Pancreas (tissue), 10 donors: Measurements from ENCODE around the gene SF3A1. TPM values are rescaled to one million over a fixed set of nuclear protein-coding genes. Genes with fewer than 3 reads are reported as not detected.

Experiments used
- ATAC-seq, 4 donors: fragments of 200-7000 bp; cut with Tn5 transposase; one replicate each; pipeline versions ENCODE4 v1.8.0 to v1.9.1; 2020; ENCODE audit warnings: mild to moderate bottlenecking in 4 of 4, moderate library complexity in 4 of 4
- DNase-seq, 6 donors: peaks; one replicate each; pipeline ENCODE4 v3.0.0-alpha.2; 2020
- FAIRE-seq: peaks from 2 replicates; lab custom pipeline; 2012; peaks lifted over from hg19 to GRCh38; lab: Jason Lieb, UNC
- H3K27ac ChIP-seq, 4 donors: fragments of 200-600 bp; sonication (generic); 1 replicate in 3 of 4; 2 replicates in 1 of 4; pipeline versions ENCODE4 v1.5.0 to v1.8.0; 2020
- H3K27me3 ChIP-seq, 4 donors: fragments of 200-600 bp; one replicate each; pipeline ENCODE4 v1.8.0; 2021
- H3K36me3 ChIP-seq, 3 donors: fragments of 200-600 bp; sonication (generic) in 1 of 3; one replicate each; pipeline versions ENCODE4 v1.5.0 to v1.8.0; 2020 to 2021
- H3K4me1 ChIP-seq, 3 donors: fragments of 200-600 bp; one replicate each; pipeline ENCODE4 v1.8.0; 2021
- H3K4me3 ChIP-seq, 4 donors: fragments of 200-600 bp; sonication (generic) in 2 of 4; one replicate each; pipeline versions ENCODE4 v1.5.0 to v1.8.0; 2020 to 2021
- H3K9me3 ChIP-seq, 4 donors: fragments of 200-600 bp; one replicate each; pipeline ENCODE4 v1.8.0; 2021
- CTCF ChIP-seq, 4 donors: fragments of 200-600 bp; sonication (generic) in 3 of 4; IDR thresholded peaks; one replicate each; pipeline versions ENCODE4 v1.5.0 to v1.8.0; 2021; ENCODE audit warnings: antibody characterized with exemption in 4 of 4
- WGBS, 2 donors: extraction: QIAGEN DNeasy Blood & Tissue Kit; methylation state at CpG; one replicate each; pipeline ENCODE4 v1.1.7; 2013; 5-methylcytosine and 5-hydroxymethylcytosine counted together
- intact Hi-C, 3 donors: fragments of 100-400 bp; cut with DNase I; formaldehyde crosslinking; loops; one replicate each; pipeline versions ENCODE4 v1.11.1 to v1.14.2; 2022
- polyA plus RNA-seq, 2 donors: library from polyadenylated mRNA; stranded (reverse); fragments of 200-250 nt; gene quantifications; one replicate each; pipeline ENCODE4 v1.2.3, GENCODE V29; 2013
- total RNA-seq, 6 donors: library from RNA; stranded (reverse); fragmentation: NEBNext Ultra II Directional in 4 of 6; extraction: Animal tissue kit (Norgen Biotek cat#: 25700) in 4 of 6; gene quantifications; one replicate each; pipeline versions ENCODE4 v1.2.1 to v1.2.4, GENCODE V29; 2021 to 2023
- donor health status: healthy with polysubstance abuse.
- donor health status: DM: no; HTN: no; CAD: no; lungs with moderate emphysema.
- donor health status: DM: no; HTN: no; CAD: no.
- donor health status: control.
- donor health status: control.
- donor health status: Bipolar disorder and iron deficiency.
- donor health status: DM: yes; HTN: yes; CAD: no.
- donor health status: DM: no; HTN: no; CAD: no.
- donor health status: DM: no; HTN: no; CAD: no.
- donor health status: DM: yes; HTN: yes; CAD: no.

SF3A1 gene
- total and polyA plus RNA-seq, 8 donors, result 19.2 to 102 (median 85.8) TPM

GRCh38 chr22:30290342-30291057 lies 66.2 kb downstream of the SF3A1 start:
- Histone ChIP-seq H3K27ac (peak overlapping the region; percentile 46 to 80 (median 76)), H3K4me1 (peaks cover 10 to 23% (median 22%) of the 10 kb centered on the region in 3 donors), H3K9me3 (no peaks in the 10 kb centered on the region), H3K27me3 (no peaks in the 10 kb centered on the region), H3K36me3 (peaks cover 0 to 25% (median 3%) of the 10 kb centered on the region in 3 donors), H3K4me3 (peak overlapping the region in 1 of 4 donors; percentile 96)
- no peak for TF ChIP-seq CTCF (IDR thresholded peaks at IDR 0.05)
- WGBS, 2 donors, result 44 to 58% methylated on average over 3 of the region's 3 CpGs
- FAIRE-seq (no peak), DNase-seq (peak in 1 of 6 donors; percentile 74), ATAC-seq (peak in 3 of 4 donors; percentile 0)
- intact Hi-C loops, result no loop called here

- Histone ChIP-seq H3K27me3 (no peaks in the 10 kb centered on the region), H3K36me3 (peaks cover 0 to 25% (median 3%) of the 10 kb centered on the region in 3 donors), H3K4me1 (peaks cover 10 to 23% (median 22%) of the 10 kb centered on the region in 3 donors), H3K27ac (peak overlapping the region; percentile 46 to 80 (median 76)), H3K4me3 (peak overlapping the region in 3 of 4 donors; percentile 73 to 96 (median 85)), H3K9me3 (no peaks in the 10 kb centered on the region)
- FAIRE-seq, result no peak
- intact Hi-C loops, result loop anchor here in 2 of 3 donors (5.0 kb wide), 2 partner anchors 92 to 97 kb away; partner anchors contain the start of gene RNF215 (in 1 of the 2)
- 22 to 30% methylated on average over 12 of the region's 12 CpGs for WGBS, 2 donors
- ATAC-seq, result peak; percentile 4 to 12 (median 8)
- no peak for TF ChIP-seq CTCF (IDR thresholded peaks at IDR 0.05)
- DNase-seq, result no peak
Observed at GRCh38 chr22:30289980-30290313, 66.7 kb downstream of the SF3A1 start.

- FAIRE-seq (no peak), ATAC-seq (peak; percentile 86 to 88 (median 86)), DNase-seq (peak; percentile 95 to 99 (median 98))
- 0% methylated on average over 51 to 85 of the region's 85 CpGs for WGBS, 2 donors
- Histone ChIP-seq H3K27ac (peak within 1 kb of the TSS; percentile 68 to 80 (median 76)), H3K4me3 (peak within 1 kb of the TSS; percentile 73 to 96 (median 84)), H3K27me3 (no peaks in the 10 kb centered on the region), H3K4me1 (peaks cover 10 to 23% (median 22%) of the 10 kb centered on the region in 3 donors), H3K9me3 (no peaks in the 10 kb centered on the region), H3K36me3 (peaks cover 0 to 22% (median 3%) of the 10 kb centered on the region in 3 donors)
- intact Hi-C loops, result loop anchor here in 2 of 3 donors (5.0 kb wide), 2 partner anchors 93 to 98 kb away; partner anchors contain the start of gene RNF215 (in 1 of the 2)
- no peak for TF ChIP-seq CTCF (IDR thresholded peaks at IDR 0.05)
Observed at GRCh38 chr22:30289141-30289979, 67.3 kb downstream of the SF3A1 start, which contains the start of gene CASTOR1. Gene CASTOR1 (minus strand): TSS chr22:30289505. CDS start chr22:30289497, 8 bp downstream.

GRCh38 chr22:30288419-30289140 lies 68.1 kb downstream of the SF3A1 start:
- Histone ChIP-seq H3K9me3 (no peaks in the 10 kb centered on the region), H3K27me3 (no peaks in the 10 kb centered on the region), H3K27ac (peak overlapping the region; percentile 68 to 80 (median 74)), H3K4me3 (peak overlapping the region; percentile 73 to 96 (median 84)), H3K4me1 (peaks cover 10 to 23% (median 22%) of the 10 kb centered on the region in 3 donors), H3K36me3 (peaks cover 0 to 16% (median 3%) of the 10 kb centered on the region in 3 donors)
- no peak for TF ChIP-seq CTCF (IDR thresholded peaks at IDR 0.05)
- DNase-seq (peak in 2 of 6 donors; percentile 54 to 74), FAIRE-seq (no peak), ATAC-seq (no peak)
- WGBS, 2 donors, result 11 to 14% methylated on average over 27 of the region's 27 CpGs
- intact Hi-C loops, result loop anchor here in 2 of 3 donors (5.0 kb wide), 2 partner anchors 94 to 99 kb away; partner anchors contain the start of gene RNF215 (in 1 of the 2)
